NT2/D1 (cell line): ENCODE results near the gene WBP2NL.

Source experiments
- SUZ12 ChIP-seq: IDR thresholded peaks from 2 replicates; pipeline ENCODE4 v1.6.1; 2011; ENCODE audit not compliant: insufficient read length, insufficient read depth; ENCODE audit errors: extremely low read depth
- YY1 ChIP-seq: IDR thresholded peaks from 2 replicates; pipeline ENCODE4 v1.6.1; 2011; ENCODE audit not compliant: insufficient read length, insufficient read depth
- ZNF274 ChIP-seq: IDR thresholded peaks from 2 replicates; pipeline ENCODE4 v1.6.1; 2011; ENCODE audit warnings: mild to moderate bottlenecking, low read depth, low read length

DNA sequence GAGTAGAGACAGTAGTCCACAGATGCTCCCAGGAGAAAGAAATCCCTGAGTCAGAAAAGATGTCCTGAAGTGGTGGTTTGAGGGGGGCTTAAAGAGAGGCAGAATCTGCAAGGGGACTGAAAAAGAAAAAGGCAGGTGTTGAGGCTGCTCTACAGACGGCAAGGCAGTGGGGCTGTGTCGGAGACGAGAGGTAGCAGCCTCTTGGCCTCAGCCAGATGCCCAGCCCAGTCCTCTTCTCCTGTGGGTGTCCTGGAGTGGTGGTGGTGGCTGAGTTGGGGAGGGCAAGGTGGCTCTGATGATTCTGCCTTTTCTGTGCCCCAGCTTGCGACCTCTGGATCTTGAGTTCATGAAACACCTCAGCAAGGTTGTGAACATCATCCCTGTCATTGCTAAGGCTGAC lies 9.3 kb upstream of the WBP2NL start:
- TF ChIP-seq ZNF274 (no peak), YY1 (no peak), SUZ12 (no peak)
